Bone marrow (tissue), 2 donors: ENCODE data around the gene NECTIN2.
"Not testable (repeated sequence)": the region's sequence is repeated elsewhere in the genome, so short reads cannot be mapped to it uniquely, and the experiment has no call there.

ENCODE experiments used
- DNase-seq, 2 donors: peaks; one replicate each; lab custom pipeline; 2025; lab: John Stamatoyannopoulos, UW

Gene NECTIN2

GRCh38 chr19:44884566-44884965 is 38.5 kb downstream of the NECTIN2 start:
- no peak for DNase-seq

DNA sequence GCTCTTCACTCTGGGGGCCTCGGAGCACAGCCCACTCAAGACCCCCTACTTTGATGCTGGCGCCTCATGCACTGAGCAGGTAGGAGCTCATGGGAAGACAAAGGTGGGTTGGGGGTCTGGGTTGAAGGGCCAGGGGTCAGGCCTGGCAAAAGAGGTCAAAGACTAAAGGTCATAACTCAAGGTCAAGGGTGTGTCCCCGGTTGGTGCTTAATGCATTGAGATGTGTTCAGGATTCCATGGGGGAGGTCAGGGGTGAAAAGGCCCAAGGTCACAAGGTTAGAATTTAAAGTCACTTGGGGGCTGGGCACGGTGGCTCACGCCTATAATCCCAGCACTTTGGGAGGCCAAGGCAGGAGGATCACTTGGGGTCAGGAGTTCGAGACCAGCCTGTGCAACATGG is 40.0 kb downstream of the NECTIN2 start:
- no peak for DNase-seq

DNA sequence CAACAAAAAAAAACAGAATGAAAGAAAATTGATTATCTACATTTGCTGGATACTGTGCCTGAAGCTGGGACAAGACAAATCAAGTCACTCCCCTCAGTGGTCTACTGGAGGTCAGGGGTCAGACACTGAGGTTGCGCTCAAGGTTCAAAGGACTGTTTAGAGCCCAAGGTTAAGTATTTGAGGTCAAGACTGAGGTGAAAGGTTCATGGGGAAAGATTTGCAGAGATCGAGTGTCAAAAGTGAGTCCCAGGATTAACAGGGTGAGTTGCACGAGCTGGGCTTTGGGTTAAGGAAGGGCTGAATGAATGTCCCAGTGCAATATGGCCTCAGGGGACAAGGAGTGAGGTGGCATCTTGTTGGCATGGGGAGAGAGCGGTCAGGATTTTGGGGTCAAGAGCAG is 41.6 kb downstream of the NECTIN2 start:
- DNase-seq = no peak

GRCh38 chr19:44888335-44888734 is 42.2 kb downstream of the NECTIN2 start:
- DNase-seq = not testable (repeated sequence)

GRCh38 chr19:44889830-44890365 is 43.8 kb downstream of the NECTIN2 start:
- no peak for DNase-seq

- peak; percentile 98 to 100 for DNase-seq
Observed at GRCh38 chr19:44890366-44891015, 44.4 kb downstream of the NECTIN2 start.

DNA sequence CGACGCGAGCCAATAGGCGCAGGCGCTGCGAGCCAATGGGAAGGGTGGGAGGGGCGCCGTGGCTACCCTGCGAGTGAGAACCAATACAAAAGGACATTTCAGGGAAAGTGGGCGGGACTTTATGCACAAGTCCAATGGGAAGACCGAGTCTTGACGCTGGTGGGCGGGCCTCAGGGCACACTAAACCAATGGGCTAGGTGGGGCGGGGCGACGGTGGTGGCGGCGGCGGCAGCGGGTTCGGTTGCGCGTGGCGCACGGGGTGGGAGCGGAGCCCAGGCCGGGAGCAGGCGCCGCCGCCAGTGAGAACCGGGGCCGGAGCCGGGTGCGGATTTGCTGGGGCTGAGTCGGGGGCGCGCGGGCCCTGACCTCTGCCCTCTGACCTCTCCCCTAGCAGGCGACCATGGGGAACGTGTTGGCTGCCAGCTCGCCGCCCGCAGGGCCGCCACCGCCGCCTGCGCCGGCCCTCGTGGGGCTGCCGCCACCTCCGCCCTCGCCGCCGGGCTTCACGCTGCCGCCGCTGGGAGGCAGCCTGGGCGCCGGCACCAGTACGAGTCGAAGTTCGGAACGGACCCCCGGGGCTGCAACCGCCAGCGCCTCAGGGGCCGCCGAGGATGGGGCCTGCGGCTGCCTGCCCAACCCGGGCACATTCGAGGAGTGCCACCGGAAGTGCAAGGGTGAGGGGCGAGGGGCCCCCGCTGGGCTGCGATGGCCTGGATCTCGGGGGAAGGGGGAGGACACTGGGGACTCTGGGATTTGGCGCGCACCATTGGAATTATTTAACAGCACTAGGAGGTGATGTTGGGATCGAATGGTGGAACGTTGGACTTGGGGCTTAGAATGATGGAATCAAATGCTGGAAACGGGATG is 45.2 kb downstream of the NECTIN2 start, which contains the start of gene TOMM40:
Gene TOMM40, plus strand, starts transcription at position 239 of the 867 bp plus-strand sequence. Its CDS starts 162 bp downstream, at position 401.
- DNase-seq = peak in 1 of 2 donors; percentile 98

- DNase-seq = no peak
Observed at GRCh38 chr19:44892932-44893331, 46.8 kb downstream of the NECTIN2 start.

DNA sequence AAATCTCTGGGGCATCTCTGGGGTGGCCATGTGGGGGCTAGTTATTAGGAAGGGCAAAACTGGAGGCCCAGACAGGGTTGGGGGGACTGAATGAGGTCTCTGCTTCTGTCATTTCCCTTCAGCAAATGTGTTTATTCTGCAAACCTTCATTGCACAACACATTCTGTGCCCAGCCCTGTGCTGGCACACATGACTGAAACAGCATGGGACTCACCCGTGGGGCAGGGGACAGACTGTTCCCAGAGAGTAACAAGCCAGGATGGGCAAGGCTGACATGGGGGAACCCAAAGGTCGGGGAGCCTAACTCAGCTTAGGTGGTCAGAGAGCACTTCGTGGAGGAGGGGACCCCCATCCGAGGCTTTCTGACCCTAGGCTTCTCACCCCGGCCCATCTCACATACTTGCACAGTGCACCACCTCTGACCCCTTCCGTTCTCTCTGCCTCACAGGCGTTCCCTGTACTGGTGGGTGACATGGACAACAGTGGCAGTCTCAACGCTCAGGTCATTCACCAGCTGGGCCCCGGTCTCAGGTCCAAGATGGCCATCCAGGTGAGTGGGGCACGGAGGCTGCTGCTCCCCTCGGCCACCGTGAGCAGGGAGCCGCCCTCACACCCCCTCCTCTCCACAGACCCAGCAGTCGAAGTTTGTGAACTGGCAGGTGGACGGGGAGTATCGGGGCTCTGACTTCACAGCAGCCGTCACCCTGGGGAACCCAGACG is 47.4 kb downstream of the NECTIN2 start:
- DNase-seq = no peak

DNA sequence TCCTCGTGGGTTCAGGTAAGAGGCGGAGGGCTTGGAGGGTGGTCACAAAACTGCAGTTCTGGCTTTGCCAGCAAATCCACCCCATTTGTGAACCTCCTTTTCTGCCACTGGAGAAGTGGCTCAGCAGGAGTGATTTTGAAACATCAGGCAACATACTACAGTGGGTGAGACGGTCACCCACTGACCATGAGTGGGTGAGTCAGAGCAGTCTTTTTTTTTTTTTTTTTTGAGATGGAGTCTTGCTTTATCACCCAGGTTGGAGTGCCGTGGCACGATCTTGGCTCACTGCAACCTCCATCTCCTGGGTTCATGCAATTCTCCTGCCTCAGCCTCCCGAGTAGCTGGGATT is 47.9 kb downstream of the NECTIN2 start:
- no peak for DNase-seq

DNA sequence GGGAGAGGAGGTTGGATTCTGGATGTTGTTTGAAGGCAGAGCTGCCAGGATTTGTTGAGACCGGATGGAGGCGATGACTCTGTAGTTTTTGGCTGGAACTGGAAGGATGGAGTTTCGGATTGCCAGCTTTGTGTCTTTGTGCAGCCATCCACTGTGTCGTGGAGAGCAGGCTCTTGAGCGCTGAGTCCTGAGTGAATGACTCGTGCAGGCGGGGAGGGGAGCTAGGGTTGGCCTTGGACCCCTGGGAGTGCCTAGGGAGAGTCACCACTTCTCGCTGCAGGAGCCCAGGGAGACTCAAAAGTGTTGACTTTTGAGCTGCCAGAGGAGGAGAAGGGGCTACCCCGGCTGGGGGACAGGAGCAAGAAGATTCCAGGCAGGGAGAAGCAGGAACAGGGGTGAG is 48.8 kb downstream of the NECTIN2 start:
- DNase-seq = no peak

- DNase-seq = no peak
Observed at GRCh38 chr19:44897835-44898234, 51.7 kb downstream of the NECTIN2 start.

DNA sequence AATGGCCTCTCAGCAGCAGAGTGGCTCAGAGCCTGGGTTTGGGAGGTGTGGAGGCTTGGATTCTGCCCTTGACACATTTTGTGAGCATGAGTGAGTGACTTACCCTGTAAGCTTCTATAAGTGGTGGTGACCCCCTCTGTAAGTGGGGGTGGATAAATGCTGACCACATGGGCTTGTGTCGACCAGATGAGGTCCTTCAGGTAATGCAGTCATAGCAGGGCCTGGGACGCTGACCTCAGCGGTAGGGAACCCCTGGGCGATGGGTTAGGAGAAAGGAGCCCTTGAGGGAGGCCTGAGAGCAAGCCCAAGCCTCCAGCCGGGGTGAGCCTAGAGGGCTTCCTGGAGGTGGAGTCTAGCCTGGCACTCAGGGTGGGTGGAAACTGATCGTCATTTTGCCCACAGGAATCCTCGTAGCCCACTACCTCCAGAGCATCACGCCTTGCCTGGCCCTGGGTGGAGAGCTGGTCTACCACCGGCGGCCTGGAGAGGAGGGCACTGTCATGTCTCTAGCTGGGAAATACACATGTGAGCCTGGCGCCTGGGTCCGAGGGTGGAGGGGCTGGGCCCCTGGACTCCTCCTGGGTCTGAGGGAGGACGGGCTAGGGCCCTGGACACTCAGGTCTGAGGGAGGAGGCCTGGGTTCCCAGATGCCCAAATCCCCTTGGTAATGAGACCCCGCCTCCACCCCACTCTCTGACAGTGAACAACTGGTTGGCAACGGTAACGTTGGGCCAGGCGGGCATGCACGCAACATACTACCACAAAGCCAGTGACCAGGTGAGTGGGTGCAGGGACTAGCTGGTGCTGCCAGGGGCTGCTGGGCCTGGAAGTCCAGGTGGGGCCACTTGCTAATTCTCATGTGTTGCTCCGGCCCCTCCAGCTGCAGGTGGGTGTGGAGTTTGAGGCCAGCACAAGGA is 54.5 kb downstream of the NECTIN2 start:
- DNase-seq = no peak

DNA sequence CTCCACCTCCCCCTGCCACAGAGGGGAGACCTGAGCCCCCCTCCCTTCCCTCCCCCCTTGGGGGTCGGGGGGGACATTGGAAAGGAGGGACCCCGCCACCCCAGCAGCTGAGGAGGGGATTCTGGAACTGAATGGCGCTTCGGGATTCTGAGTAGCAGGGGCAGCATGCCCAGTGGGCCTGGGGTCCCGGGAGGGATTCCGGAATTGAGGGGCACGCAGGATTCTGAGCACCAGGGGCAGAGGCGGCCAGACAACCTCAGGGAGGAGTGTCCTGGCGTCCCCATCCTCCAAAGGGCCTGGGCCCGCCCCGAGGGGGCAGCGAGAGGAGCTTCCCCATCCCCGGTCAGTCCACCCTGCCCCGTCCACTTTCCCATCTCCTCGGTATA is 57.1 kb downstream of the NECTIN2 start:
- no peak for DNase-seq

DNA sequence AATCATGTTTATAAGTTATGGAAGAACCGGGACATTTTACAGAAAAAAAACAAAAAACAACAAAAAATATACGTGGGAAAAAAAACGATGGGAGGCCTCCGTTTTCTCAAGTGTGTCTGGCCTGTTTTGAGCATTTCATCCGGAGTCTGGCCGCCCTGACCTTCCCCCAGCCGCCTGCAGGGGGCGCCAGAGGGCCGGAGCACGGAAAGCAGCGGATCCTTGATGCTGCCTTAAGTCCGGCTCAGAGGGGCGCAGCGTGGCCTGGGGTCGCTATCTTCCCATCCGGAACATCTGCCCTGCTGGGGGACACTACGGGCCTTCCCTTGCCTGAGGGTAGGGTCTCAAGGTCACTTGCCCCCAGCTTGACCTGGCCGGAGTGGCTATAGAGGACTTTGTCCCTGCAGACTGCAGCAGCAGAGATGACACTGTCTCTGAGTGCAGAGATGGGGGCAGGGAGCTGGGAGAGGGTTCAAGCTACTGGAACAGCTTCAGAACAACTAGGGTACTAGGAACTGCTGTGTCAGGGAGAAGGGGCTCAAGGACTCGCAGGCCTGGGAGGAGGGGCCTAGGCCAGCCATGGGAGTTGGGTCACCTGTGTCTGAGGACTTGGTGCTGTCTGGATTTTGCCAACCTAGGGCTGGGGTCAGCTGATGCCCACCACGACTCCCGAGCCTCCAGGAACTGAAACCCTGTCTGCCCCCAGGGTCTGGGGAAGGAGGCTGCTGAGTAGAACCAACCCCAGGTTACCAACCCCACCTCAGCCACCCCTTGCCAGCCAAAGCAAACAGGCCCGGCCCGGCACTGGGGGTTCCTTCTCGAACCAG is 57.7 kb downstream of the NECTIN2 start:
- DNase-seq = peak; percentile 13 to 53

- no peak for DNase-seq
Observed at GRCh38 chr19:44904426-44904994, 58.4 kb downstream of the NECTIN2 start.

- DNase-seq = no peak
Observed at GRCh38 chr19:44905437-44906160, 59.5 kb downstream of the NECTIN2 start, which contains the start of gene APOE. APOE (plus strand) TSS chr19:44905796; CDS start chr19:44906625, 829 bp downstream.

DNA sequence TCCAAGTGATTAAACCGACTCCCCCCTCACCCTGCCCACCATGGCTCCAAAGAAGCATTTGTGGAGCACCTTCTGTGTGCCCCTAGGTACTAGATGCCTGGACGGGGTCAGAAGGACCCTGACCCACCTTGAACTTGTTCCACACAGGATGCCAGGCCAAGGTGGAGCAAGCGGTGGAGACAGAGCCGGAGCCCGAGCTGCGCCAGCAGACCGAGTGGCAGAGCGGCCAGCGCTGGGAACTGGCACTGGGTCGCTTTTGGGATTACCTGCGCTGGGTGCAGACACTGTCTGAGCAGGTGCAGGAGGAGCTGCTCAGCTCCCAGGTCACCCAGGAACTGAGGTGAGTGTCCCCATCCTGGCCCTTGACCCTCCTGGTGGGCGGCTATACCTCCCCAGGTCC is 61.5 kb downstream of the NECTIN2 start:
- no peak for DNase-seq

- no peak for DNase-seq
Observed at GRCh38 chr19:44908074-44908835, 62.2 kb downstream of the NECTIN2 start.
